Urothelium cell line (cell line): ENCODE data around the gene INPP5D.
"Not testable (repeated sequence)": the region's sequence is repeated elsewhere in the genome, so short reads cannot be mapped to it uniquely, and the experiment has no call there.

ENCODE experiments used
- DNase-seq: peaks from one replicate; pipeline ENCODE4 v3.0.0; 2011; ENCODE audit warnings: low spot score, mixed read lengths
- FAIRE-seq: peaks from 2 replicates; lab custom pipeline; 2011; peaks lifted over from hg19 to GRCh38; lab: Jason Lieb, UNC

The INPP5D gene

DNA sequence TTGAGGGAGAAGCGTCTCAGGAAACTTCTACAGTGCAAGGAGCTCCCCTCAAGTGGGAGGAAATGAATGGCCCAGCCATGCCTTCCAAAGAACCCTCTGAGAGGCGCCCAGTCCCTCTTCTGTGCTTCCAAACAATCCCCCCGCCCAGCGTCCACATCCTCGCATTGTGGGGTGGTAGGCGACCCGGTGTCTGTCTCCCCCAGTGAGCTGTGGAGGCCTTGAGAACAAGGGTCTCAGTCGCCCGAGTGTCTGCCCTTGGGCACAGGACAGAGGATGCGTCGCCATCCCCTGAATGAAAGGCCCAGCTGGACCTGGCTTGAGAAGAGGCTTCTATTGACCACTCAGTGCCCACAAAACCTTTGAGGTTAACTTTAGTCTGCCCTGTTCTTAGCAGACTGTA is 29.7 kb downstream of the INPP5D start:
- no peak for FAIRE-seq
- DNase-seq, result no peak

- FAIRE-seq (no peak), DNase-seq (no peak)
Observed at GRCh38 chr2:233090879-233091278, 30.7 kb downstream of the INPP5D start.

- FAIRE-seq, result no peak
- DNase-seq, result no peak
Observed at GRCh38 chr2:233091595-233092375, 31.6 kb downstream of the INPP5D start.

DNA sequence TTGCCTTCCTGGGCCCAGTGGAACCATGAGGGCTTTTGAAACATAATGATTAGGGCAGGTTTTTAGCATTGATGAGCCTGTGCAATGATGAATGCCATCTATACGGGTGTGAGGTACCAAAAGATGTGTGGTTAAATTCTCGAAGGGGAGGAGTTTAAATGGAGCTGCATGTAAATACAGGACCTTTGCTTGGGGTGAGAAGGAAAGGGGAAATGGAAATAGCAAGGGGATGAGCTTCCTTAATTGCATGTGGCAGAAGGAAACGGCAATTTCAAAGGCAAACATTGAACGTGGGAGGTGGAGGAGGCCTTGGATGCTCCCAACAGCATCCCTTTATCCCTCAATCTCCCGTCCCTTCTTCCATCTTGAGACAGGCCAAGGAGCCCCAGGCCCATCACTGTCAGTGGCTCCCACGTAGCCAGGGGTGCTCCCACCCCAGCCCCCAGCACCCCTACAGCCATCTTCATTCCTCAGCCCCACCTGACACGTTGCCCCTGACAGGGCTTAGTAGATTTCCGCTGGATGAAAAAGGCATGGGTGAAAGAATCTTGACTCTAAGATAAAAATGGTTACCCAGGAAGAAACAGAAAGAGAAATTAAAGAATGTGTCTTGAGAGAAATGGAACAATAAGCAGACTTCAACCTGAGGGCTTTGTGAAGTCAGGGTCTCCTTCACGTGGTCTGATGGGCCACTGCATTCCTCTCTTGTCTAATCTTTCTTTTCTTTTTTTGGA is 32.5 kb downstream of the INPP5D start:
- no peak for FAIRE-seq
- no peak for DNase-seq

DNA sequence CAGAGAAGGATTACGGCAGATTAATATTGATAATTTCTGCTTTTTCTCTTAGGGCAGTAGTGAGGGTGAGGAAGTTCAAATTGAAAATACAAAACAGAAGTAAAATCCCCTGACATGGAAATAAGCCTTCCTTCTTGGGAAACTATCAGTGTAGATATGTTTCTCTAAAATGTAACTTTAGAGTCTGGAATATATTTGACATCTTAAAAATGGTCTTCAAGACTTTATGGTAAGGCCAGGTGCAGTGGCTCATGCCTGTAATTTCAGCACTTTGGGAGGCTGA is 33.0 kb downstream of the INPP5D start:
- DNase-seq, result no peak
- FAIRE-seq, result no peak

DNA sequence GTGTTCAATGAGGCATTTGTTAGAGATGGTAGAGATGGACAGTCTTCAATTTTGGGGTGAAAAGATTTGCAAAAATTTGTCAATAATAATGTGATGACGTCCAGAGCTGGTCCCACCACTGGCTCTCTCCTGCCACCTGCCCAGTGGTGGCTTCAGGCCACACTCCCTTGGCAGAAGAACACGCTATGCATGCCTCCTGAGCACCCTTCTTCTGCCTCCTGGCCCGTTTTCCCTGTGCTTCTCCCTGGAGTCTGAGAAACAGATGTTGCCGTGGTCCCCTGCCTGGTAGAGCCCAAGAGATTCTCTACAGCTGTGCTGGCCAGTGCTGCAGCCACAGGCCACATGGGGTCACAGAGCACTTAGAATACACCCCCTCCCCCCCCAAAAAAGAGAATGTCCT is 33.6 kb downstream of the INPP5D start:
- FAIRE-seq, result no peak

DNA sequence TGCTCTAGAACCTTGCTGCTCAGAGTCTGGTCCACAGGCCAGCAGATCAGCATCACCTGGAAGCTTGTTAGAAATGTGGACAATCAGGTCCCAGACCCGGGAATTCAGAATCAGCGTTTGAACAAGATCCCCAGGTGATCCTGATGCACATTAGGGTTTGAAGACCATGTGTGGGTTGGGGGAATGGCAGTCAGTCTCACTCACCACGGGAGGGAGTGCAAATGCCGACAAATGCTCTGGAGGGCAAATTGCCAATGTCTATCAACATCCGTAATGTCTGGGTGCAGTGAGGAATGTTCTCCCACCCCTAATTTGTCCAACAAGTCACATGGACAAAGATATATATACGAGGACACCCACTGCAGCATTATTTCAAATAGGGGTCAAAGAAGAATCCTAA is 34.5 kb downstream of the INPP5D start:
- DNase-seq (no peak), FAIRE-seq (no peak)

More for the DNA sequence above, 33.6 kb downstream of the INPP5D start:
- DNase-seq, result no peak

- DNase-seq (no peak), FAIRE-seq (no peak)
Observed at GRCh38 chr2:233096006-233096405, 35.9 kb downstream of the INPP5D start.

GRCh38 chr2:233098618-233099017 is 38.5 kb downstream of the INPP5D start:
- DNase-seq (no peak), FAIRE-seq (no peak)

GRCh38 chr2:233099820-233100191 is 39.7 kb downstream of the INPP5D start:
- FAIRE-seq, DNase-seq: not testable (repeated sequence)

DNA sequence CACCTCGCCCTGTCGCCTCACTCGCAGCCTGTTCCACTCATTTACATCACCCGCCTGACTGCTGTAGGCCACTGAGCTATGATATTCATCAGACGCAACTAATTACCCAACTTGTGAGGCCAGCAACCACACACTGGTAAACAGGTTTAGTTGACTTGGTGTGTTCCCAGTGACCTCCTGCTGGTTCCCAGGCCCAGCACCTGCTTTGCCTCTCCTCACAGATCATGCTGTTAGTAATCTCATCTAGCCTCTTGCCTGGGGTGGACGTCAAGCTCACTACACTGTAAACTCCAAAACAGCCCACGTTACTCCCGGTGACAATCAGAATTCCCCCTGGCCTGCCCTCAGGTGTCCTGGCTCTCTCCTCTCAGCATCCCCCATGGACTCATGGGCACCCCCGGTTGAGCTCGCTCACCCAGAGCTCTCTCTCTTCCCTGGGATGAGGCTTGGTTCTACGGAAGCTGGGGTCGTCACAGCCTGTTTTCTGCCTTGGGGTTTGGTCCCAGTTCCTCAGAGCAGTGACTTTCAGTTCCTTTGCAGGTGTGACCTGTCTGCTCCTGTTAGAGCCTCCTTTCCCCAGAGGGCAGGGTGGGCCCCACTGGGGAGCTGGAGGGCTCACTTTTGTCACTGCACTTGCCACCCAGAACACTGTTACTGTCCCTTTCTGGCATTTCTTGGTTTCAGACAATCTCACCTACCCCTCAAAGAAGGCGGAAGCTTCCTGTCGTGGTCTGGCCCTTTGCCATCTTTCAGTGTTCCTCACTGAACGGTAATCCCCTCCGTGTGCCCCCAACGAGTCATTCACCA is 40.3 kb downstream of the INPP5D start:
- no peak for FAIRE-seq

GRCh38 chr2:233101141-233101540 is 41.0 kb downstream of the INPP5D start:
- no peak for DNase-seq
- no peak for FAIRE-seq

More for the DNA sequence above, 40.3 kb downstream of the INPP5D start:
- no peak for DNase-seq

DNA sequence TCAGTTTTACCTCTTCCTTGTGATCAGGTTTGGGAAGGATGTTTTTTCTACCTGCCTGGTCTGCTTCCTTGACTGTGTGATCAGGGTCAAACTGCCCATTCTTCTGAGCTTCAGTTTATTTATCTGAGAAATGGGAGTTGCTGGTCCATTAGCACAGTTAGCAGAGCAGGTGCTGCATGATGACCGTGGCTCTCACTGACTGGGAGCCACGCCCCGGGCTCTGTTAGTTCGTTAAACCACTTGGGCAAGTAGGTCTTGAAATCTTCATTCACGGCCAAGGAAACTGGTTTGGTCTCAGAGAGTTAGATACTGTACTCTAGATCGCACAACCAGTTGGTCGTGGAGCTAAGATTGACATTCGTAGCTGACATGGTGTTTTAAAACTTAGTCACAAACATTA is 41.7 kb downstream of the INPP5D start:
- no peak for DNase-seq
- no peak for FAIRE-seq

GRCh38 chr2:233105156-233105895 is 45.2 kb downstream of the INPP5D start:
- FAIRE-seq (no peak), DNase-seq (no peak)

- FAIRE-seq (no peak), DNase-seq (no peak)
Observed at GRCh38 chr2:233105930-233106329, 45.8 kb downstream of the INPP5D start.

DNA sequence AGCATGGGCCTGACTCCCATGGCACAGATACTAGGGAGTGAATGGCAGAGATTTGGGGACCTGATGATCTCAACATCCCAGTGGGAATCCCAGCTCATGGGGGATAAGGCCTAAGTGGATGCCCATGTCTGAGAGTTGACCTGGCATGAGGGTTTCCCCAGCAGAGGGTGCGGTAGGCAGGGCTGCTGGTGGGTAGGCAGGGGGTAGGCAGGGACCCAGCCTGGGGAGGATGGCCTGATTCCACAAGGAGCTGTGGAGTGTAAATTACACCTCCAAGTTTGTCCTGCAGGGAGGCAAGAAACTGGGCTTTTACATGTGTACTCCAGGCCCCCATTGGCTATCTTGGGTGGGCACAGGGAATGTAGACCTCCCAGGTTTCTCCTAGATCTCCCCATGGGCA is 46.9 kb downstream of the INPP5D start:
- FAIRE-seq (no peak), DNase-seq (no peak)

DNA sequence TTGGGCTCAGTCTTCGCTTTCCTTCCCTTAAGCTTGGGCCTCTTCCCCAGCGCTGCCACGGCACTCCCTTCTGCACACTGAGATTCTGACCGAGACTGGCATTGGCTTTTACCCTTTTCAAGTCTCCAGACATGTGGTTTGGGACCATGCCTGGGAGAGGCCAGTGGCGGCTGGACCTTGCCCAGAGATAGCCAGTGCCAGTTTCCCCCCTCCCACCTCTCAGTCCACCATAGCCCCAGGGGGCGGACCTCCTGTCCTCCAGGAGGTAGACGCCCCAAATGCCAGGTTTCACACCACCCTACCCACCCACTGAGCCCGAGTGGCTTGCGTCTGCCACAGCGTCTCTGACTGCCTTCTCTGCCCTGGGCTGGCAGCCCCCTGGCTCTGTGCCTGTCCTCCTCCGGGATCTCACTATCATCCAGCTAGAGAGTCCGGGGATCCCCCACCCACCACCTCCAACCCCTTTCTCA is 47.7 kb downstream of the INPP5D start:
- FAIRE-seq (no peak), DNase-seq (no peak)

- DNase-seq (no peak), FAIRE-seq (no peak)
Observed at GRCh38 chr2:233108611-233109490, 48.7 kb downstream of the INPP5D start.

DNA sequence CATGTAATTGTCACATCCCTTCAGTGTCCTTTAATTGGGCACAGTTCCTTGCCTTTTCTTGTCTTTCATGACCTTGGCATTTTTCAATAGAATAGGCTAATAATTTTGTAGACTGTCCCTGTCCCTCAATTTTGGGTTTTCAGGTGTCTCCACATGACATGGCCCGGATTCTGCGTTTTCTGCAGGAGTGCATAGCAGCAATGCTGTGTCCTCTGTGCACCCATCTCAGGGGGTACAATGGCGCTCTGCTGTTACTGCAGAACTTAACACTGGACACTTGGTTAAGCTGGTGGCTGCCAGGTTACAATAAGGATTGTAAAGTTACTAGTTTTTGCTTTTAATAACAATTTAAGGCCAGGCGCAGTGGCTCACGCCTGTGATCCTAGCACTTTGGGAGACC is 51.3 kb downstream of the INPP5D start:
- DNase-seq (no peak), FAIRE-seq (no peak)

DNA sequence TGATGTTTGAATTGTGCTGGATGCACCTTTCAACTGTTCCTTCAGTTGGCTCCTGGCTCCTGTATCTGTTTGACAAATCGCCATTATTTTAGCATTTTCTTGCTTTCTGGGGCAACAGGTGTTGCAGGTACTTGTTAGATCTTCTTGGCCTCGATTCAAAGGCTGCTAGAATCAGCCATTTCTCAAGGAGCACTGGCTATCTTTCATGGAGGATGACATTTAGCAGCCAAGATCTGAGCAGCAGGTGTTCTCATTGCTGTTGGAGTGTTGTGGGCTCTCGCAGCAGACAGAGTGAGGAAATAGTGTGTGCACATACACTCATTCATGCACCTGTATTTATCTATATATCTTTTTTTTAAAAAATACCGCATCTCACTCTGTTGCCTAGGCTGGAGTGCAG is 52.2 kb downstream of the INPP5D start:
- no peak for DNase-seq
- no peak for FAIRE-seq
